ENCODE data around the gene LARGE1. TPM values are rescaled to one million over a fixed set of nuclear protein-coding genes. Genes with fewer than 3 reads are reported as not detected.

LARGE1 gene
- total RNA-seq, 1 experiment from 2014 or later, result 2.5 TPM

GRCh38 chr22:33932997-33933396 is 12.7 kb upstream of the LARGE1 start:
- ChIA-PET CTCF (no interaction called here), POLR2A (no interaction called here)
- Histone ChIP-seq H3K4me3 (ENCODE audit: low read depth in 2 of 2, low read length in 2 of 2) (no peak overlapping the region), H3K9me3 (ENCODE audit: control insufficient read depth, insufficient read depth, low read depth, low read length) (no peaks in the 10 kb centered on the region), H3K36me3 (ENCODE audit: control insufficient read depth, insufficient read depth, low read length) (no peaks in the 10 kb centered on the region), H3K27me3 (ENCODE audit: control insufficient read depth, insufficient read depth, low read length) (no peaks in the 10 kb centered on the region), H3K27ac (ENCODE audit: low read length) (no peak overlapping the region), H3K4me1 (ENCODE audit: control insufficient read depth, insufficient read depth, low read length) (no peaks in the 10 kb centered on the region)
- in situ Hi-C loops (cut with HindIII; ENCODE audit: low pct_unique_long_range_greater_than_20kb, low sequenced_read_pairs) (no loop called here), intact Hi-C loops (cut with micrococcal nuclease; ENCODE audit: unreplicated experiment) (no loop called here)
- ATAC-seq, result no peak
- BruUV-seq (replicated peaks), result no TSS peak
- DNase-seq (ENCODE audit: low read depth, low spot score), result no peak
- TF ChIP-seq REST (IDR thresholded peaks at IDR 0.05; ENCODE audit: insufficient read depth in 1 of 2, low read depth in 2 of 2, low read length in 1 of 2), result no peak
- no peak for TF ChIP-seq TCF7L2 (IDR thresholded peaks at IDR 0.05; ENCODE audit: low read depth, low read length)
- no peak for TF ChIP-seq POLR2AphosphoS5 (IDR thresholded peaks at IDR 0.05; ENCODE audit: low read depth, low read length)
- no peak for TF ChIP-seq SIN3A (IDR thresholded peaks at IDR 0.05; ENCODE audit: borderline replicate concordance, insufficient read depth, low read depth, low read length)
- no peak for TF ChIP-seq CTCF (IDR thresholded peaks at IDR 0.05)

GRCh38 chr22:33931406-33931805 is 11.1 kb upstream of the LARGE1 start:
- Histone ChIP-seq H3K27ac (ENCODE audit: low read length) (no peak overlapping the region), H3K36me3 (ENCODE audit: control insufficient read depth, insufficient read depth, low read length) (no peaks in the 10 kb centered on the region), H3K9me3 (ENCODE audit: control insufficient read depth, insufficient read depth, low read depth, low read length) (no peaks in the 10 kb centered on the region), H3K4me1 (ENCODE audit: control insufficient read depth, insufficient read depth, low read length) (no peaks in the 10 kb centered on the region), H3K27me3 (ENCODE audit: control insufficient read depth, insufficient read depth, low read length) (no peaks in the 10 kb centered on the region), H3K4me3 (ENCODE audit: low read depth in 2 of 2, low read length in 2 of 2) (no peak overlapping the region)
- POLR2A ChIA-PET, result no interaction called here
- ATAC-seq, result no peak
- CTCF ChIA-PET, result no interaction called here
- BruUV-seq (replicated peaks), result no TSS peak
- intact Hi-C loops (cut with micrococcal nuclease; ENCODE audit: unreplicated experiment) (no loop called here), in situ Hi-C loops (cut with HindIII; ENCODE audit: low pct_unique_long_range_greater_than_20kb, low sequenced_read_pairs) (no loop called here)
- DNase-seq (ENCODE audit: low read depth, low spot score), result no peak
- TF ChIP-seq TCF7L2 (IDR thresholded peaks at IDR 0.05; ENCODE audit: low read depth, low read length), result no peak
- no peak for TF ChIP-seq POLR2AphosphoS5 (IDR thresholded peaks at IDR 0.05; ENCODE audit: low read depth, low read length)
- no peak for TF ChIP-seq REST (IDR thresholded peaks at IDR 0.05; ENCODE audit: insufficient read depth in 1 of 2, low read depth in 2 of 2, low read length in 1 of 2)
- no peak for TF ChIP-seq CTCF (IDR thresholded peaks at IDR 0.05)
- TF ChIP-seq SIN3A (IDR thresholded peaks at IDR 0.05; ENCODE audit: borderline replicate concordance, insufficient read depth, low read depth, low read length), result no peak

Measured in Panc1 (cell line).